AG09319 (cell line): ENCODE measurements around the gene ZNF319.

Source experiments
- DNase-seq: peaks from one replicate; pipeline ENCODE4 v3.0.0-alpha.2; 2010; ENCODE audit warnings: low read depth; ENCODE audit errors: extremely low read depth
- CTCF ChIP-seq: IDR thresholded peaks from 2 replicates; pipeline ENCODE4 v1.5.1; 2011; ENCODE audit warnings: low read depth, mild to moderate bottlenecking, inconsistent platforms, low read length, moderate library complexity

ZNF319 gene

DNA sequence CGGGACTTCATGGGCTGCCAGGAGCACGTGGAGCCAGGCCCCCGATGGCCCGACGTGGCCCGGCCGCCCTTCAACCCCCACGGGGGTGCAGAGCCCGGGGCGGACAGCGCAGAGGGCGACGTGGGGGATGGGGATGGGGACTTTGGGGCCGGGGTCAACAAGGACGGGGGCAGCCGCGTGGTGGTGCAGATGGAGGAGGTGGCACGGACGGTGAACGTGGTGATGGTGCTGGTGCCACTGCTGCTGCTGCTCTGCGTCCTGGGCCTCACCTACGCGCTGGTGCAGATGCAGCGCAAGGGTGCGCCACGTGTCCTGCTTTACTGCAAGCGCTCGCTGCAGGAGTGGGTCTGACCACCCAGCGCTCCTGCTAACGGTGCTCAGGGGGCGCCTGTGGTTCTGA lies 44.6 kb upstream of the ZNF319 start:
- no peak for DNase-seq
- TF ChIP-seq CTCF: no peak

- DNase-seq: no peak
- no peak for TF ChIP-seq CTCF
Measured at GRCh38 chr16:58044266-58045019, 44.0 kb upstream of the ZNF319 start.

DNA sequence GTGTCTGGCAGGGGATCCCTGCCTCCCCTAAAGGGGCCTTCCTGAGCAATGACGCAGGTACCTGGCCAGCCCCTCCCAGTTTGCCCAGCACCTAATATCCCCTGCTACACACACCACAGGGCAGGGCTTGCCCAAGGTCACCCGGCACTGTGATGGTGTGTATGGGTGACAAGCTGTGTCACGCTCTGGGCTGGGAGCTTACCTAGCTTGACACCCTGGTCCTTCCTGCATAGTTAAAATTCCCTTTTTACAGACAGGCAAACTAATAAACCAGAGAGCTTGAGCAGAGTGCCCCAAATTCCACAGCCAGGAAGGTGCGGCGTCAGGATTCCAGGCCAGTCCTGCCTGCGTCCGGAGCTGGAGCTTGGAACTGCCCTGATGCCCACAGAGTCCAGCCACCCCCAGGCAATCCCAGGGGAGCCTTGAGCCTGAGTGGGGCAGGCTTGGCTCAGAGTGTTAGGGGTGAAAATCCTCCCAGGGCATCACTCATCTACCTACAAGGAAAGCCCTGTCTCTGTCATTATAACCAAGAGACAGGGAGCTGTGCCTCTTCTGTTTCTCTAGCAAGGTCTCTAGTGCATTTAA lies 43.2 kb upstream of the ZNF319 start:
- no peak for TF ChIP-seq CTCF
- no peak for DNase-seq

DNA sequence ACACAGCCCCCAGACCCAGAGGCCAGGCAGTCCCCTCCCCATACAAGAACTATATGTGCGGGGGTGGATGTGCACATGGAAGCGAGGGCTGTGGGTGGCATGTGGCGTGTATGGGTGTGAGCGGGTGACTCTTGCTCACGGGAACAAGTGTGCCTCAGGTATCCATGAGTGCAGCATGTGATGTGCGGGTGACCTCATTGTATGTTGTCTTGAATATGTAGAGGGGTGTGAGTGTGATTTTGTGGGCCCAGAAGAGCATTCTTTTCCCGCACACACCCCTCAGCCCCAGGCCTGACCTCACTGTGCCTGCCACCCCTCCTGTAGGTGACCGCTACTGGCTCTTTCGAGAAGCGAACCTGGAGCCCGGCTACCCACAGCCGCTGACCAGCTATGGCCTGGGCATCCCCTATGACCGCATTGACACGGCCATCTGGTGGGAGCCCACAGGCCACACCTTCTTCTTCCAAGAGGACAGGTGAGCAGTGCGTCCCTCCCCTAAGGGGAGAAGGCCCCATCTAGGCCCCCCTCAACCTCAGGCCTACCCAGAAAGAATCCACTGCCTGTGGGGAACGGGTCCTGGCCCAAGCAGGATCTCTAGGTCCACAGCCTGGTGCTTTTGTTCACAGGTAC lies 42.5 kb upstream of the ZNF319 start:
- TF ChIP-seq CTCF: no peak
- no peak for DNase-seq

- no peak for DNase-seq
- TF ChIP-seq CTCF: no peak
Measured at GRCh38 chr16:58042001-58042885, 41.8 kb upstream of the ZNF319 start.

GRCh38 chr16:58041628-58041955 lies 41.1 kb upstream of the ZNF319 start:
- no peak for TF ChIP-seq CTCF
- DNase-seq: no peak
